GM12878 (cell line): ENCODE data around the gene LRP3. TPM values are rescaled to one million over a fixed set of nuclear protein-coding genes. Genes with fewer than 3 reads are reported as not detected.

Source experiments
- ATAC-seq: fragments of 200-7000 bp; cut with Tn5 transposase; 3 replicates; pipeline ENCODE4 v1.9.1; 2020; ENCODE audit warnings: mild to moderate bottlenecking, moderate library complexity
- BruUV-seq: library from RNA; stranded (reverse); fragments of 400-500 nt; replicated peaks from 2 replicates; lab custom pipeline; 2021; lab: Mats Ljungman, UMichigan
- CTCF ChIA-PET: fragments of 300-600 bp; sonication (Branson Sonifier 250); formaldehyde crosslinking; extraction: SDS; loops from one replicate; lab custom pipeline; 2021; ENCODE audit warnings: inconsistent platforms; lab: Yijun Ruan, JAX
- POLR2A ChIA-PET: fragments of 350-600 bp; formaldehyde crosslinking; extraction: SDS; loops from one replicate; lab custom pipeline; 2021; ENCODE audit warnings: inconsistent platforms; lab: Charles Lee
- RAD21 ChIA-PET: fragments of 300-600 bp; sonication (Branson Sonifier 250); formaldehyde crosslinking; loops from one replicate; lab custom pipeline; 2023; ENCODE audit warnings: antibody characterized with exemption; ENCODE audit not compliant: unreplicated experiment; lab: Charles Lee
- SMC1A ChIA-PET: fragments of 300-600 bp; sonication (Branson Sonifier 250); formaldehyde crosslinking; loops from one replicate; lab custom pipeline; 2023; ENCODE audit not compliant: unreplicated experiment, uncharacterized antibody; lab: Charles Lee
- DNase-seq: peaks from one replicate; pipeline ENCODE4 v3.0.0-alpha.2; 2011; ENCODE audit warnings: low read depth, low spot score
- FAIRE-seq: peaks from 3 replicates; lab custom pipeline; 2011; peaks lifted over from hg19 to GRCh38; lab: Jason Lieb, UNC
- H2AFZ ChIP-seq: 2 replicates; pipeline ENCODE4 v1.6.0; 2011; ENCODE audit warnings: low read depth, low read length, control low read depth; ENCODE audit not compliant: control insufficient read depth
- H3K27ac ChIP-seq: 2 replicates; pipeline ENCODE4 v1.5.1; 2011; ENCODE audit warnings: control low read depth; ENCODE audit not compliant: control insufficient read depth, insufficient read depth
- H3K27me3 ChIP-seq, 2 experiments: replicated peaks in 1 of 2; 2 replicates each; pipeline versions ENCODE4 v1.6.0 to v1.6.1; 2011; ENCODE audit warnings: low read length in 1 of 2; ENCODE audit not compliant: control insufficient read depth in 2 of 2, insufficient read depth in 2 of 2
- H3K36me3 ChIP-seq, 2 experiments: 2 replicates each; pipeline ENCODE4 v1.5.1; 2011; ENCODE audit warnings: low read length in 1 of 2; ENCODE audit not compliant: control insufficient read depth in 2 of 2, insufficient read depth in 2 of 2
- H3K4me1 ChIP-seq: 2 replicates; pipeline ENCODE4 v1.6.1; 2011; ENCODE audit warnings: mild to moderate bottlenecking, low read length, moderate library complexity, mixed read lengths; ENCODE audit not compliant: control insufficient read depth, insufficient read depth
- H3K4me2 ChIP-seq: 2 replicates; pipeline ENCODE4 v1.6.0; 2011; ENCODE audit warnings: control low read depth; ENCODE audit not compliant: control insufficient read depth, insufficient read depth
- H3K4me3 ChIP-seq: fragments of 200-600 bp; sonication (generic); 2 replicates; pipeline ENCODE4 v1.5.1; 2016
- H3K79me2 ChIP-seq: 2 replicates; pipeline ENCODE4 v1.6.0; 2011; ENCODE audit warnings: low read length; ENCODE audit not compliant: control insufficient read depth, insufficient read depth
- H3K9ac ChIP-seq: 2 replicates; pipeline ENCODE4 v1.8.0; 2011; ENCODE audit warnings: low read length, control low read depth, mixed read lengths; ENCODE audit not compliant: control insufficient read depth, insufficient read depth
- H3K9me3 ChIP-seq: replicated peaks from 3 replicates; pipeline ENCODE4 v1.5.1; 2011; ENCODE audit warnings: mild to moderate bottlenecking, low read length; ENCODE audit not compliant: control insufficient read depth, insufficient read depth
- H4K20me1 ChIP-seq: 2 replicates; pipeline ENCODE4 v1.6.0; 2011; ENCODE audit not compliant: control insufficient read depth, insufficient read depth
- BACH1 ChIP-seq: fragments of 450-650 bp; IDR thresholded peaks from 2 replicates; pipeline ENCODE4 v1.6.1; 2017; ENCODE audit warnings: mild to moderate bottlenecking, borderline replicate concordance
- BRCA1 ChIP-seq: IDR thresholded peaks from 2 replicates; pipeline ENCODE4 v1.6.1; 2011; ENCODE audit warnings: low read depth, low read length, improper control_type of control experiment
- CBX5 ChIP-seq: sonication (generic); IDR thresholded peaks from 2 replicates; pipeline ENCODE4 v1.6.1; 2016; ENCODE audit warnings: low read depth, moderate library complexity, mild to moderate bottlenecking, inconsistent platforms
- E2F4 ChIP-seq: IDR thresholded peaks from 2 replicates; pipeline ENCODE4 v1.6.1; 2012; ENCODE audit warnings: low read depth, low read length, improper control_type of control experiment
- EED ChIP-seq: sonication (generic); IDR thresholded peaks from 2 replicates; pipeline ENCODE4 v1.6.1; 2016; ENCODE audit warnings: antibody characterized with exemption, low read depth
- EP300 ChIP-seq, 2 experiments: fragments of 150-350 bp in 1 of 2; IDR thresholded peaks; 2 replicates each; pipeline ENCODE4 v1.6.1; 2011 to 2012; ENCODE audit warnings: low read depth in 2 of 2, low read length in 2 of 2, borderline replicate concordance in 1 of 2, improper control_type of control experiment in 1 of 2, inconsistent platforms in 1 of 2; ENCODE audit not compliant: control insufficient read depth in 1 of 2
- GABPA ChIP-seq: IDR thresholded peaks from 2 replicates; pipeline ENCODE4 v1.6.1; 2014; ENCODE audit warnings: antibody characterized with exemption, low read depth, mild to moderate bottlenecking, inconsistent platforms
- MLLT1 ChIP-seq: fragments of 450-650 bp; IDR thresholded peaks from 2 replicates; pipeline ENCODE4 v1.6.1; 2016; ENCODE audit warnings: mild to moderate bottlenecking
- NFXL1 ChIP-seq: fragments of 450-650 bp; IDR thresholded peaks from 2 replicates; pipeline ENCODE4 v1.6.1; 2017; ENCODE audit warnings: antibody characterized with exemption, mild to moderate bottlenecking, borderline replicate concordance
- NR2C1 ChIP-seq: fragments of 450-650 bp; IDR thresholded peaks from 2 replicates; pipeline ENCODE4 v1.6.1; 2017; ENCODE audit warnings: antibody characterized with exemption, mild to moderate bottlenecking, moderate library complexity
- PAX5 ChIP-seq: IDR thresholded peaks from 2 replicates; pipeline ENCODE4 v1.6.1; 2011; ENCODE audit warnings: low read depth, low read length, borderline replicate concordance
- POLR2AphosphoS5 ChIP-seq: IDR thresholded peaks from 2 replicates; pipeline ENCODE4 v1.6.1; 2011; ENCODE audit warnings: mild to moderate bottlenecking, low read length, inconsistent platforms
- RFX5 ChIP-seq: IDR thresholded peaks from 2 replicates; pipeline ENCODE4 v1.6.1; 2011; ENCODE audit warnings: low read depth, low read length, improper control_type of control experiment
- SIN3A ChIP-seq: IDR thresholded peaks from 2 replicates; pipeline ENCODE4 v1.6.1; 2012; ENCODE audit warnings: low read depth, low read length, improper control_type of control experiment
- SMC3 ChIP-seq: IDR thresholded peaks from 2 replicates; pipeline ENCODE4 v1.6.1; 2011; ENCODE audit warnings: low read length, improper control_type of control experiment, borderline replicate concordance
- TBL1XR1 ChIP-seq: IDR thresholded peaks from 2 replicates; pipeline ENCODE4 v1.6.1; 2012; ENCODE audit warnings: low read depth, low read length, improper control_type of control experiment
- WRNIP1 ChIP-seq: IDR thresholded peaks from 2 replicates; pipeline ENCODE4 v1.6.1; 2011; ENCODE audit warnings: low read depth, low read length, improper control_type of control experiment, borderline replicate concordance
- YBX1 ChIP-seq: fragments of 450-650 bp; IDR thresholded peaks from 2 replicates; pipeline ENCODE4 v1.6.1; 2016; ENCODE audit warnings: antibody characterized with exemption
- WGBS: methylation state at CpG from one replicate; pipeline ENCODE4 v1.1.6; 2016; ENCODE audit warnings: low lambda C conversion rate; ENCODE audit not compliant: insufficient replicate concordance, insufficient coverage; ENCODE audit errors: missing lambda C conversion rate; 5-methylcytosine and 5-hydroxymethylcytosine counted together
- in situ Hi-C: fragments of 300-500 bp; cut with MboI; formaldehyde crosslinking; loops from 9 replicates; pipeline ENCODE4 v1.14.3; 2018; ENCODE audit warnings: mixed read lengths
- intact Hi-C: fragments of 100-400 bp; cut with micrococcal nuclease; formaldehyde crosslinking; loops from one replicate; pipeline ENCODE4 v1.14.2; 2022; ENCODE audit not compliant: unreplicated experiment
- polyA plus RNA-seq, 11 experiments: library from polyadenylated mRNA; depleted of rRNA in 4 of 11; unstranded in 6 of 11; stranded (reverse) in 5 of 11; fragments of >200 nt; fragmentation: Nextera tagmentation in 4 of 11; fragmentation: Illumina TruSeq in 1 of 11; extraction: Ambion mirVana in 4 of 11; extraction: Trizol in 1 of 11; gene quantifications; 1 replicate in 1 of 11; 2 replicates in 10 of 11; pipeline versions ENCODE4 v1.2.1 to v1.2.3, GENCODE V29; 2011 to 2016; ENCODE audit warnings: inconsistent platforms in 2 of 11, missing spikeins in 2 of 11, low read depth in 1 of 11
- total RNA-seq, 4 experiments: library from RNA; depleted of rRNA in 3 of 4; stranded (reverse); fragments of >200 nt in 3 of 4; fragmentation: Illumina TruSeq in 1 of 4; extraction: Trizol in 1 of 4; gene quantifications; 2 replicates each; pipeline versions ENCODE4 v1.2.1 to v1.2.3, GENCODE V29; 2013 to 2021

LRP3 gene
- total and polyA plus RNA-seq, 10 of the 15 experiments (the other 5 are each of a cell fraction or from before 2014, with no cell fraction given) = 0.12 to 3.2 (median 0.64) TPM; not detected in 2

- ATAC-seq (no peak), FAIRE-seq (no peak), DNase-seq (no peak)
- Histone ChIP-seq H3K4me2 (no peak overlapping the region), H3K27ac (no peak overlapping the region), H4K20me1 (no peaks in the 10 kb centered on the region), H3K27me3 (no peaks in the 10 kb centered on the region), H3K9me3 (peaks cover 2% of the 10 kb centered on the region; the same call in 1 of the 3 replicates), H2AFZ (no peak overlapping the region), H3K4me3 (no peak overlapping the region), H3K36me3 (no peaks in the 10 kb centered on the region), H3K9ac (no peak overlapping the region), H3K79me2 (peaks cover 7% of the 10 kb centered on the region), H3K4me1 (peaks cover 6% of the 10 kb centered on the region; the same call in 1 of the 2 replicates)
- ChIA-PET POLR2A (no interaction called here), CTCF (interaction anchor here (0.6 to 1.6 kb wide), 4 partner anchors 11 to 48 kb away, joined by 4 to 6 read pairs (median 4); no protein-coding TSS in a partner anchor), RAD21 (no interaction called here), SMC1A (interaction anchor here (1.0 to 1.6 kb wide), 2 partner anchors 11 to 12 kb away, joined by 3 to 4 read pairs; no protein-coding TSS in a partner anchor)
- no TSS peak for BruUV-seq
- TF ChIP-seq RFX5 (no peak), SIN3A (no peak), YBX1 (no peak), POLR2AphosphoS5 (no peak), NR2C1 (no peak), EP300 (IDR thresholded peaks at IDR 0.05; ENCODE audit: borderline replicate concordance in 1 of 2, control insufficient read depth in 1 of 2, low read depth in 2 of 2, low read length in 2 of 2) (no peak), PAX5 (no peak), TBL1XR1 (no peak), WRNIP1 (no peak), CBX5 (no peak), GABPA (no peak), BRCA1 (no peak), BACH1 (no peak), MLLT1 (no peak), NFXL1 (no peak), SMC3 (no peak), E2F4 (no peak), EED (no peak)
- in situ Hi-C loops = no loop called here
- 90% methylated on average over 6 of the region's 6 CpGs for WGBS
- intact Hi-C loops = no loop called here
Observed at GRCh38 chr19:33171916-33172359, 22.2 kb upstream of the LRP3 start.
